NCI-H1105 (cell line): ENCODE measurements around the gene SPTSSB.

Experiments
- DNase-seq: peaks from one replicate; lab custom pipeline; 2025; lab: John Stamatoyannopoulos, UW

The SPTSSB gene

GRCh38 chr3:161371441-161372320 is at the start of gene SPTSSB:
TSS of gene SPTSSB (minus strand) at chr3:161371517. CDS start at chr3:161346323, 25,194 bp downstream.
- DNase-seq: peak; percentile 76

GRCh38 chr3:161420746-161421145 is 49.4 kb upstream of the SPTSSB start:
- DNase-seq: peak; percentile 61

GRCh38 chr3:161419555-161420333 is 48.4 kb upstream of the SPTSSB start:
- DNase-seq: no peak

GRCh38 chr3:161415506-161416231 is 44.4 kb upstream of the SPTSSB start:
- DNase-seq: no peak

- DNase-seq: no peak
Measured at GRCh38 chr3:161414907-161415306, 43.6 kb upstream of the SPTSSB start.

- no peak for DNase-seq
Measured at GRCh38 chr3:161413855-161414210, 42.5 kb upstream of the SPTSSB start.

GRCh38 chr3:161413127-161413854 is 42.0 kb upstream of the SPTSSB start:
- no peak for DNase-seq

- DNase-seq: no peak
Measured at GRCh38 chr3:161412123-161412522, 40.8 kb upstream of the SPTSSB start.

GRCh38 chr3:161409858-161410257 is 38.5 kb upstream of the SPTSSB start:
- no peak for DNase-seq

GRCh38 chr3:161409069-161409468 is 37.8 kb upstream of the SPTSSB start:
- DNase-seq: peak; percentile 22

GRCh38 chr3:161406594-161407555 is 35.6 kb upstream of the SPTSSB start:
- no peak for DNase-seq

- no peak for DNase-seq
Measured at GRCh38 chr3:161405836-161406235, 34.5 kb upstream of the SPTSSB start.

- no peak for DNase-seq
Measured at GRCh38 chr3:161405087-161405486, 33.8 kb upstream of the SPTSSB start.

- no peak for DNase-seq
Measured at GRCh38 chr3:161403251-161403650, 31.9 kb upstream of the SPTSSB start.

- no peak for DNase-seq
Measured at GRCh38 chr3:161401389-161401788, 30.1 kb upstream of the SPTSSB start.

GRCh38 chr3:161400650-161401049 is 29.3 kb upstream of the SPTSSB start:
- no peak for DNase-seq

- no peak for DNase-seq
Measured at GRCh38 chr3:161395115-161396012, 24.0 kb upstream of the SPTSSB start.

GRCh38 chr3:161393803-161394202 is 22.5 kb upstream of the SPTSSB start:
- no peak for DNase-seq

- no peak for DNase-seq
Measured at GRCh38 chr3:161393310-161393709, 22.0 kb upstream of the SPTSSB start.

- no peak for DNase-seq
Measured at GRCh38 chr3:161392853-161393252, 21.5 kb upstream of the SPTSSB start.
